Hematopoietic multipotent progenitor cell treated with erythropoietin and hydrocortisone succinate and interleukin-3 and kit ligand, for 15 days (in vitro differentiated cells): ENCODE measurements around the gene MROH9.
A peak's percentile ranks its signal among the peaks of the same experiment; 100 is the strongest.
"Not testable (repeated sequence)": the region's sequence is repeated elsewhere in the genome, so short reads cannot be mapped to it uniquely, and the experiment has no call there.

Source experiments
- DNase-seq: peaks from one replicate; pipeline ENCODE4 v3.0.0-alpha.2; 2015; ENCODE audit warnings: low spot score

Gene MROH9

DNA sequence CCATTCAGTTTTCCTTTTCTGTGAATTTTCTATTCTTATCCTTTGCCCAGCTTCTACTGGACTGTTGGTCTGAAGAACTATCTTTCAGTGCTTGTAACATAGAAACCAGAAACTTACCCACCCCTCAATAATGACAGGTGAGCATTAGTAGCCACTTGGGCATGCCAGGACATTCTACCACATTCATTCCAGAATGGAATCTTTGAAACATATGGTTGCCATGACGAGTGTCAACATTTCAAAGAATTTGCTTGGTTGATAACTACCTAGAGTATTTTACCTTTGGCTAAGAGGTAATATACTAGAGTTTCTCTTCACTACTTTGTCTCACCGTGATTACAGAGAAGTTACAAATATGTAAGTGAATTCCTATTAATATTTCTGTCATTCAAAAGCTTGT lies at the start of gene MROH9:
MROH9 (plus strand) TSS at position 304 of the 400 bp plus-strand sequence. CDS start 10,023 bp downstream, outside the sequence.
- no peak for DNase-seq

- no peak for DNase-seq
Measured at GRCh38 chr1:170885551-170885950, 49.8 kb upstream of the MROH9 start.

- no peak for DNase-seq
Measured at GRCh38 chr1:170886460-170886859, 48.9 kb upstream of the MROH9 start.

DNA sequence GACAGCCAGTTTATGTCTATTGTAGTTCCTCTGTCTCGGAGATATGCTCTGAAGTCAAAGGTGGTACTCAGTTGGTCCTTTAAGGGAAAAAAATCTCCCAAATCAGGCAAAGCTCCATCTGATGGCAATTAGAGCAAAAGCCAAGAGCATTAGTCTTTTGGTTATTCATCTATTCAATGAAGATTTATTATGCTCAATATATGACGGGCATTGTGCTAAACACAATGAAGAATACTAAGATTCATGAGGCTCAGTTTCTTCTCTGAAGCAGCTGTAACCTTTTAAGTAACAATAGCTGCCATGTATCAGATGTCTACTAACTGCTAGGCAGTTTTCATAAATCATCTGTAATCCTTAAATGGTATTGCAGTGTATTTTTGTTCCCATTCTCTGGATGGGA lies 47.6 kb upstream of the MROH9 start:
- no peak for DNase-seq

DNA sequence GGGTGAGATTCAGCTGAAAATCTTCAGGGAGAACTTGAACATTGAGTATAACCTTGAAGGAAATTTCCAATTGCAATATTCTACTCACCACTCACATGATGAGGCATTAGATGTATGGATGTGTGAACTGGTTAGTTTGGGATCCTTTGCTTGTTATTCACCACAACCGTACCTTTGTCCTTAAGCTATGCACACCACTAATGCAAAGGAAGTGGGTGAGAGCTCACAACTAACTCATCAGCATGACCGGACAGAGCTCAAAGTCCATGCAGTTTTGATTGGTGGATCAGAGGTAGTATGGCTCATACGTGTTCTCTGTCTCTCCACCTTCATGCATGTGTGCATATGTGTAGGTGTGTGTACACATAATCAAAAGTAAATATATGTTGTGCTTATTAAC lies 43.5 kb upstream of the MROH9 start:
- DNase-seq: no peak

DNA sequence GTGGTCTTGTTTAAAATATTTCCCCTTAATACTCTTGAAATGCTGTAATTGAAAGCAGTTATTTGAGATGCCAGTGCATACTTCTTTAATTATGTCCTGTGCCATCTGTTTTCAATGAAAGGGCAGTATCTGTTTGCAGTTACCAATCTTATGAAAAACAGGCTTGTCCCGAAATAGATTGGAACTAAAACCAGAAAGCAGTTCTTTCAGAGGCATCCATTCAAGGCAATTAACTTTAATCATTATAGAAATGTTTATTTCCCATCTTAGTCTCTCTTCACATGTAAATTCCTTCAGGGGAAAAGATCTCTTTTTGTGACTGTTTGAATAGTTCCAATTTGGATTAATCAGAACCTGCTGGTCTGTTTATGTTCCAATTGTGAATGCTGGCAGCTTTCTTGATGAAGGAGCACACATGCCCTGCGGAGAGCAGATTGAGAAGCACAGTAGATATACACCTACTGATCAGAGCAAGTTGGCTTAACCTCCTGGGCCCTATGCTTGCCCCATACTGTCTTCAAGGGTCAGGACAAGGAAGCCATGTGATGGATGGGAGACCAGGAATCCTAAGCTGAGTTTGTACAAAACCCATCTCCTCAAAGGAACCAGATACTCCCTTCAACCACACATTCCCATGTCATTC lies 41.6 kb upstream of the MROH9 start:
- DNase-seq: no peak

- no peak for DNase-seq
Measured at GRCh38 chr1:170903961-170904360, 31.4 kb upstream of the MROH9 start.

DNA sequence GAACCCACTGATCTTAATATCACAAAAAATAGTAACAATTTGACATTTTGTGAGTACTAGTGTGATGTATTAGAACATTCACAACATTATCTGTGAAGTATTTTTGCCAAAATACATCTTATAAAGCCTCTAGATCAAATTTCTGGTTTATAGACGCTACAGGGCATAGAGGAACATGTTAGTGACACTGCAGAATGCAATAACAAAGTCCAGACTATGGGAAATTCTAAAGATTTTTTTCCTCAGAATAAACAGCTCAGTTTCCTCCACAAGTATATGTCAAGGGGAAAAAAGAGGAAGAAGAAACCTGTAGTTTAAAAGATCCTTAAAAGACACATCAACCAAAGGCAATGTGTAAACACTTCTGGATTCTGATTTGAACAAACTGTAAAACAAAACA lies 26.4 kb upstream of the MROH9 start:
- DNase-seq: no peak

- no peak for DNase-seq
Measured at GRCh38 chr1:170910273-170910672, 25.1 kb upstream of the MROH9 start.

DNA sequence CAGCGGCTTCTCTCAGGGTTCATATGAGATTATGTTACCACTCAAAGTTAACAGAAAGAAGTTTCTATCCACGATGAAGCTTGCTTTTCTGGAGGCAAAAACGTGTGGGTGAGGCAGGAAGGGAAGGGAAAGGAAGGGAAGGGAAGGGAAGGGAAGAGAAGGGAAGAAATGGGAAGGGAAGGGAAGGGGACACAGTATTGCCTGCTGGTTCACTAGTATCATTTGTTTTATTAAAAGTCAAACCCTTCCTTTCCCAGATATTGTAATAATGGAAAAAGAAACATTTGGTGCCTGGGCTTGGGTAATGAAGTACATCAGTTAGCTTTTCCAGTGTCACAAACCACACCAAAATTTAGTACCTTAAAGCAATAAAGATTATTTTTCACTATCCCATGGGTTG lies 18.0 kb upstream of the MROH9 start:
- DNase-seq: no peak

DNA sequence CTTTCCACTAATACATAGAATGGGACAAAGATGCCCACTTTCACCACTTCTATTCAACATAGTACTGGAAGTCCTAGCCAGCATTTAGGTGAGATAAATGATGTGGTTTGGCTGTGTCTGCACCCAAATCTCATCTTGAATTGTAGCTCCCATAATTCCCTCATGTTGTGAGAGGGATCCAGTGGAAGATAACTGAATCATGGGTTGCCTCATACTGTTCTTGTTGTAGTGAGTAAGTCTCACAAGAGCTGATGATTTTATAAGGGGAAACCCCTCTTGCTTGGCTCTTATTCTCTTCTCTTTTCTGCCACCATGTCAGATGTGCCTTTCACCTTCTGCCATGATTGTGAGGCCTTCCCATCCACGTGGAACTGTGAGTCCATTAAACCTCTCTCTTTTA lies 10.7 kb upstream of the MROH9 start:
- not testable (repeated sequence) for DNase-seq

GRCh38 chr1:170927955-170928840 lies 7.1 kb upstream of the MROH9 start:
- no peak for DNase-seq

GRCh38 chr1:170929412-170929834 lies 5.9 kb upstream of the MROH9 start:
- DNase-seq: no peak

- peak; percentile 29 for DNase-seq
Measured at GRCh38 chr1:170929835-170930554, 5.3 kb upstream of the MROH9 start.

DNA sequence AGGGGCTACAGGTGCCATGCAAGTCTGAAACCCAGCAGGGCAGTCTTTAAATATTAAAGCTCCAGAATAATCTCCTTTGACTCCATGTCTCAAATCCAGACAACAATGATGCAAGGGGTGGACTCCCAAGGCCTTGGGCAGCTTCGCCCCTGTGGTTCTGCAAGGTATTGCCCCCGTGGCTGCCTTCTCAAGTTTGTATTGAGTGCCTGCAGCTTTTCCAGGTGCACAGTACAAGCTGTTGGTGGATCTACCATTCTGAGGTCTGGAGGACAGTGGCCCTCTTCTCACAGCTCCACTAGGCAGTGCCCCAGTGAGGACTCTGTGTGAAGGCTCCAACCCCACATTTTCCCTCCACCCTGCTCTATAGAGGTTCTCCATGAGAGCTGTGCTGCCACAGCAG lies 3.7 kb upstream of the MROH9 start:
- DNase-seq: no peak

DNA sequence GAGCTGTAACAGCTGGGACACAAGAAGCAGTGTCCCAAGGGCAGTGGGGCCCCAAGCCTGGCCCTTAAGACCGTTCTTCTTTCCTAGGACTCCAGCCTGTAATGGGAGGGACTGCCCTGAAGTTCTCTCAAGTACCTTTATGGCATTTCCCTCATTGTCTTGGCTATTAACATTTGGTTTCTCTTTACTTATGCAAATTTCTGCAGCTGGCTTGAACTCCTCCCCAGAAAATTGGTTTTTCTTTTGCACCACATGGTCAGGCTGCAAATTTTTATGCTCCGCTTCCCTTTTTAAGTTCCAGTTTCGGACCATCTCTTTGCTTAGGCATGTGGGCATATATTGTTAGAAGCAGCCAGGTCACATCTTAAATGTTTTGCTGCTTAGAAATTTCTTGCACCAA lies 3.1 kb upstream of the MROH9 start:
- no peak for DNase-seq

GRCh38 chr1:170938281-170938680 lies 2.9 kb downstream of the MROH9 start:
- DNase-seq: no peak

DNA sequence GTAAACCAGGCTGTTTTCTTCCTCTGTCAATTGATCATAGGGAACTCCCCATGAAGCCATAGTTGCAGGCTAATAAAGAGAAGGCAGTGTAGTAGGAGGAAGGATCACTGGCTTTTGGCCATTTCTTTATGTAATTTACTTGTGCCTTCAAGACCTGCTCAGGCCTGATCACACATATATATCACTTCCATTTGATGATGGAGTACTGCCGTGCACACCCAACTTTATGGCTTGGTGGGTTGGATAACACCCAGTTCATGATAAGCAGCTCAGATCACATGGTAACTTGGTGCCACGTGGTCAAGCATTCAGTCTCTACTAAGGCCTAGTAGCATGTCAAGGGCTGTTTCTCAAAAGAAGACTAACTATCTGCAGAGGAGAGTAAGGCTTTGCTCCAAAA lies 4.1 kb downstream of the MROH9 start:
- no peak for DNase-seq

GRCh38 chr1:170951744-170952143 lies 16.4 kb downstream of the MROH9 start:
- DNase-seq: not testable (repeated sequence)

- no peak for DNase-seq
Measured at GRCh38 chr1:170959385-170959784, 24.1 kb downstream of the MROH9 start.

DNA sequence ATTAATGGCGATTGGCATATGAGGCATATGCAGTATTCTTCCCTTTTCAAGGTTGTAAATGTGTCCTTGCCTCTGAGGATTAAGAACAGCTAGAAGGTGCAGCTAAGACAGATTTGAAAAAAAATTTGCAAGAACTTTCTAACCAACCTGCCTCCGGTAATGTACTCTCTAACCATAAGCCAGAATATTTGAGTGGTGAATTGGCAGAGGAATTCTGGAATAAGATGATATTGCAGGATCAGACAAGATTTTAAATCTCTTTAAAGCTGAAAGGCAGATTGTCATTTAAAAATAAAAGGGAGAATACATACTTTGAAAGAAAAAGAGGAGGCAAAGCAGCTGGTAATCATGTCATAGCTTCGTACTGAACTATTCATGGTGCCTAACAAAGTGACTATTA lies 29.2 kb downstream of the MROH9 start:
- no peak for DNase-seq

DNA sequence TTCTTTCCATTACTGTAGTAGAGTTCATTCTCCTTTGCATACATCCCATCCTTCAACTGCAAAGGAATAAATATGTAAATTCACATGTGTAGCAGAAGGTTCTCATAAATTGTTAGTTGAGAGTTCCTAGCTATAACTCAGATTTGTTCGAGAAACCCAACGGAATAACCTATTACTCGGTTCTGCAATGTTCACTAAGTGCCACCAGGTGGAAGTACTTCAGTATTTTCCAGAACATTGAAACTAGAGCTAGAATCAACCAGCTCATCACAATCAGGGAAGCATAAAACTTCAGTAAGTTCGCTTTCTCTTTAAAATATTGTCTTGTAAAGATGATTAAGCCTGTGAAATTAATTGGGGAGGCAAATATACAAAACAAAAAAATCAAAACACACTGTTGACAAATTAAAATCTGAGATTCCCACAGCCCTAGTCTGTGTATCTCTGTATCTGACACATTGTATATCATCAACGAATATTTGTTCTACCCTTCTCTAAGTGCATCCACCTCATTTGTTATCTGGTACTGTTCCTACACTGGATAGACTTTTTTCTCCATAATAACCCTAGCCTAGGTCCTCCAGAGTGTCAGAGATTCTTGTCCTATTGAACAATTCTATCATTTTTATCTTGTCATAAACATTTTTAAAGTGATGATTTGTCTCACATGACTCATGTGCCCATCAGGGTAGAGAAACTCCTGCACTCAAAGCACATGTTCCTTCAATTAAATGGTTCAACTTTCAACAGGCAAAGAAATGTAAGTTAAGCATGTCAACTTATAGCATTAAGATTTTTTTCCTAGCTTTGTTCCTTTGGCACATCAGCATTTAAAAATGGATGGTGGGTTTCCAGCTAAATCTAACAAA lies 31.9 kb downstream of the MROH9 start:
- no peak for DNase-seq
